Esophagus squamous epithelium (tissue), 5 donors: Measurements from ENCODE around the gene IQSEC1. TPM values are rescaled to one million over a fixed set of nuclear protein-coding genes. Genes with fewer than 3 reads are reported as not detected.

Experiments used
- DNase-seq: peaks from one replicate; lab custom pipeline; 2025; lab: John Stamatoyannopoulos, UW
- H3K27ac ChIP-seq, 4 donors: fragments of 200-600 bp; sonication (generic); one replicate each; pipeline ENCODE4 v1.5.1; 2016 to 2019; ENCODE audit warnings: mild to moderate bottlenecking in 1 of 4
- H3K27me3 ChIP-seq, 4 donors: fragments of 200-600 bp; sonication (generic); 1 replicate in 3 of 4; 2 replicates in 1 of 4; pipeline versions ENCODE4 v1.5.1 to v1.6.0; 2017 to 2021; ENCODE audit warnings: antibody characterized with exemption in 1 of 4
- H3K36me3 ChIP-seq, 3 donors: fragments of 200-600 bp; sonication (generic); one replicate each; pipeline ENCODE4 v1.5.1; 2016 to 2019
- H3K4me1 ChIP-seq, 3 donors: fragments of 200-600 bp; sonication (generic); one replicate each; pipeline ENCODE4 v1.5.1; 2017 to 2019
- H3K4me3 ChIP-seq, 4 donors: fragments of 200-600 bp; sonication (generic); 1 replicate in 3 of 4; 2 replicates in 1 of 4; pipeline ENCODE4 v1.5.1; 2016 to 2019; ENCODE audit warnings: mild to moderate bottlenecking in 2 of 4, moderate library complexity in 1 of 4
- H3K9me3 ChIP-seq, 3 donors: fragments of 200-600 bp; sonication (generic); one replicate each; pipeline ENCODE4 v1.5.1; 2016 to 2019
- CTCF ChIP-seq, 6 experiments: fragments of 450-650 bp in 4 of 6; fragments of 200-600 bp in 2 of 6; sonication (generic) in 2 of 6; IDR thresholded peaks; one replicate each; pipeline ENCODE4 v1.5.1; 2016 to 2019; ENCODE audit warnings: antibody characterized with exemption in 6 of 6, mild to moderate bottlenecking in 4 of 6, moderate library complexity in 4 of 6
- POLR2A ChIP-seq, 4 donors: fragments of 450-650 bp; IDR thresholded peaks; one replicate each; pipeline ENCODE4 v1.6.1; 2017; ENCODE audit warnings: antibody characterized with exemption in 4 of 4, mild to moderate bottlenecking in 4 of 4, moderate library complexity in 3 of 4
- WGBS, 2 donors: methylation state at CpG; one replicate each; pipeline ENCODE4 v1.1.5; 2018; 5-methylcytosine and 5-hydroxymethylcytosine counted together
- intact Hi-C: fragments of 100-400 bp; cut with DNase I; formaldehyde crosslinking; loops from one replicate; pipeline ENCODE4 v1.15.0; 2022
- total RNA-seq, 4 donors: library from RNA; depleted of rRNA; stranded (reverse); fragments of >200 nt; gene quantifications; one replicate each; pipeline ENCODE4 v1.1.0, GENCODE V29; 2016
- donor health status: DM: yes; HTN: yes; CAD: no.

The IQSEC1 gene
- total RNA-seq, 4 donors from 2014 or later = 7.3 to 27.1 (median 10.7) TPM

GRCh38 chr3:13030684-13031083, 42.5 kb downstream of the IQSEC1 start:
- no peak for TF ChIP-seq CTCF (IDR thresholded peaks at IDR 0.05)
- no peak for TF ChIP-seq POLR2A (IDR thresholded peaks at IDR 0.05)
- Histone ChIP-seq H3K27me3 (peaks cover 0 to 4% (median 0%) of the 10 kb centered on the region in 4 donors), H3K9me3 (no peaks in the 10 kb centered on the region), H3K4me1 (no peaks in the 10 kb centered on the region), H3K27ac (no peak overlapping the region), H3K36me3 (no peaks in the 10 kb centered on the region), H3K4me3 (no peak overlapping the region)
- intact Hi-C loops = no loop called here
- no peak for DNase-seq
- WGBS, 2 donors = 82 to 86% methylated on average over 9 of the region's 9 CpGs

GRCh38 chr3:13028010-13028821, 45.0 kb downstream of the IQSEC1 start:
- H3K4me1 ChIP-seq = peaks cover 0 to 2% (median 0%) of the 10 kb centered on the region in 3 donors
- DNase-seq = no peak
- WGBS, 2 donors = 61% methylated on average over 8 to 10 of the region's 11 CpGs
- intact Hi-C loops = no loop called here
- no peaks in the 10 kb centered on the region for H3K36me3 ChIP-seq
- no peak overlapping the region for H3K4me3 ChIP-seq
- TF ChIP-seq CTCF (IDR thresholded peaks at IDR 0.05) (no peak), POLR2A (IDR thresholded peaks at IDR 0.05) (no peak)
- no peaks in the 10 kb centered on the region for H3K9me3 ChIP-seq
- no peak overlapping the region for H3K27ac ChIP-seq
- peaks cover 0 to 4% (median 0%) of the 10 kb centered on the region in 4 donors for H3K27me3 ChIP-seq

- whole genome bisulfite sequencing, 2 donors = 90 to 91% methylated on average over 4 to 7 of the region's 7 CpGs
- DNase-seq = no peak
- intact Hi-C loops = no loop called here
- Histone ChIP-seq H3K27ac (no peak overlapping the region), H3K4me1 (peaks cover 6 to 12% (median 11%) of the 10 kb centered on the region in 3 donors), H3K27me3 (peaks cover 0 to 10% (median 0%) of the 10 kb centered on the region in 4 donors), H3K4me3 (no peak overlapping the region), H3K9me3 (no peaks in the 10 kb centered on the region), H3K36me3 (no peaks in the 10 kb centered on the region)
- TF ChIP-seq POLR2A (IDR thresholded peaks at IDR 0.05) = no peak
- TF ChIP-seq CTCF (IDR thresholded peaks at IDR 0.05) = no peak
These were observed 46.1 kb downstream of the IQSEC1 start for GRCh38 chr3:13027154-13027553.

- Histone ChIP-seq H3K27me3 (peaks cover 0 to 14% (median 0%) of the 10 kb centered on the region in 4 donors), H3K27ac (no peak overlapping the region), H3K4me3 (no peak overlapping the region), H3K36me3 (no peaks in the 10 kb centered on the region), H3K9me3 (no peaks in the 10 kb centered on the region), H3K4me1 (peaks cover 12 to 19% (median 17%) of the 10 kb centered on the region in 3 donors)
- 78% methylated on average over 3 of the region's 3 CpGs for WGBS, 2 donors
- no peak for DNase-seq
- intact Hi-C loops = no loop called here
- no peak for TF ChIP-seq CTCF (IDR thresholded peaks at IDR 0.05)
- no peak for TF ChIP-seq POLR2A (IDR thresholded peaks at IDR 0.05)
These were observed 46.7 kb downstream of the IQSEC1 start for GRCh38 chr3:13026534-13026933.

- no peaks in the 10 kb centered on the region for H3K36me3 ChIP-seq
- WGBS, 2 donors = 65 to 83% methylated on average over 4 to 7 of the region's 10 CpGs
- TF ChIP-seq POLR2A (IDR thresholded peaks at IDR 0.05) = no peak
- TF ChIP-seq CTCF (IDR thresholded peaks at IDR 0.05) = no peak
- H3K27me3 ChIP-seq = peaks cover 0 to 20% (median 0%) of the 10 kb centered on the region in 4 donors
- no peak for DNase-seq
- H3K27ac ChIP-seq = no peak overlapping the region
- intact Hi-C loops = no loop called here
- peaks cover 18 to 24% (median 23%) of the 10 kb centered on the region in 3 donors for H3K4me1 ChIP-seq
- no peak overlapping the region for H3K4me3 ChIP-seq
- no peaks in the 10 kb centered on the region for H3K9me3 ChIP-seq
These were observed 47.3 kb downstream of the IQSEC1 start for GRCh38 chr3:13025778-13026518.
